Breast epithelium (tissue), 3 donors: Measurements from ENCODE around the gene ARID3C.

Source experiments
- POLR2A ChIP-seq: fragments of 450-650 bp; IDR thresholded peaks from one replicate; pipeline ENCODE4 v1.6.1; 2016; ENCODE audit warnings: antibody characterized with exemption, mild to moderate bottlenecking, moderate library complexity
- POLR2AphosphoS5 ChIP-seq, 3 donors: sonication (generic); formaldehyde crosslinking; IDR thresholded peaks; one replicate each; pipeline ENCODE4 v1.6.1; 2017; ENCODE audit warnings: antibody characterized with exemption in 3 of 3
- TF ChIP-seq, protein P1 (sequence below), 3 donors: fragments of 450-650 bp; IDR thresholded peaks; one replicate each; pipeline ENCODE4 v1.5.1; 2016 to 2017; ENCODE audit warnings: antibody characterized with exemption in 3 of 3, mild to moderate bottlenecking in 3 of 3, moderate library complexity in 3 of 3

DNA sequence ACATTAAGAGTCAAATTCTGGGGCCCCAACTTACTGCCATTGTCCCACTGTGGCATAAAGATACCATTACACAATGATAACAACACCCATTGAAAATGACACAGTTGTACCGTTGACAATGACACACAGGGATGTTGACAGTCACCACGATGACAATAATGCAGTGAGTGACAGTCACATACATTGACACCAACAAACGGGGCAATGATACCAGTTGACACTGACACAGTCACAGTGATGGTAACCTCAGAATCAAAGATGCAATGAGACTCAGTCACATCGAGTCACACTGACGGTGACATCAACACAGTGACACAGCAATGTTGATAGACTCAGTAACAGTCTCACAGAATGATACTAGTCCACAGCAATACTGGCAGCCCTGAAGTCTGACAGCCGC is 56.2 kb downstream of the ARID3C start:
- TF ChIP-seq, protein P1, sequence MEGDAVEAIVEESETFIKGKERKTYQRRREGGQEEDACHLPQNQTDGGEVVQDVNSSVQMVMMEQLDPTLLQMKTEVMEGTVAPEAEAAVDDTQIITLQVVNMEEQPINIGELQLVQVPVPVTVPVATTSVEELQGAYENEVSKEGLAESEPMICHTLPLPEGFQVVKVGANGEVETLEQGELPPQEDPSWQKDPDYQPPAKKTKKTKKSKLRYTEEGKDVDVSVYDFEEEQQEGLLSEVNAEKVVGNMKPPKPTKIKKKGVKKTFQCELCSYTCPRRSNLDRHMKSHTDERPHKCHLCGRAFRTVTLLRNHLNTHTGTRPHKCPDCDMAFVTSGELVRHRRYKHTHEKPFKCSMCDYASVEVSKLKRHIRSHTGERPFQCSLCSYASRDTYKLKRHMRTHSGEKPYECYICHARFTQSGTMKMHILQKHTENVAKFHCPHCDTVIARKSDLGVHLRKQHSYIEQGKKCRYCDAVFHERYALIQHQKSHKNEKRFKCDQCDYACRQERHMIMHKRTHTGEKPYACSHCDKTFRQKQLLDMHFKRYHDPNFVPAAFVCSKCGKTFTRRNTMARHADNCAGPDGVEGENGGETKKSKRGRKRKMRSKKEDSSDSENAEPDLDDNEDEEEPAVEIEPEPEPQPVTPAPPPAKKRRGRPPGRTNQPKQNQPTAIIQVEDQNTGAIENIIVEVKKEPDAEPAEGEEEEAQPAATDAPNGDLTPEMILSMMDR (IDR thresholded peaks at IDR 0.05): no peak
- TF ChIP-seq POLR2A: no peak
- TF ChIP-seq POLR2AphosphoS5 (IDR thresholded peaks at IDR 0.05): no peak
